H1 (cell line): ENCODE measurements around the gene TACC2. TPM values are rescaled to one million over a fixed set of nuclear protein-coding genes. Genes with fewer than 3 reads are reported as not detected.

Experiments used
- CTCF ChIA-PET: fragments of 300-600 bp; sonication (Branson Sonifier 250); formaldehyde crosslinking; loops from one replicate; lab custom pipeline; 2021; ENCODE audit not compliant: partially characterized antibody; lab: Charles Lee
- POLR2A ChIA-PET: fragments of 300-600 bp; sonication (Branson Sonifier 250); formaldehyde crosslinking; loops from one replicate; lab custom pipeline; 2021; ENCODE audit warnings: inconsistent platforms; ENCODE audit not compliant: partially characterized antibody; lab: Charles Lee
- DNase-seq, 2 experiments: peaks; one replicate each; pipeline versions ENCODE4 v3.0.0 to v3.0.0-alpha.2; 2010 to 2022; ENCODE audit warnings: low spot score in 2 of 2, low read depth in 1 of 2, mixed read lengths in 1 of 2
- FAIRE-seq: peaks from 2 replicates; lab custom pipeline; 2011; peaks lifted over from hg19 to GRCh38; lab: Jason Lieb, UNC
- H2AFZ ChIP-seq: 2 replicates; pipeline ENCODE4 v1.8.1; 2012; ENCODE audit warnings: low read length, inconsistent platforms
- H2AK5ac ChIP-seq: 2 replicates; pipeline ENCODE4 v1.6.1; 2013; ENCODE audit warnings: low read depth, low read length
- H2BK120ac ChIP-seq: replicated peaks from 2 replicates; pipeline ENCODE3; 2013; ENCODE audit warnings: low read depth, low read length, inconsistent platforms
- H2BK12ac ChIP-seq: 2 replicates; pipeline ENCODE4 v1.6.1; 2013; ENCODE audit warnings: low read depth, low read length
- H2BK15ac ChIP-seq: 2 replicates; pipeline ENCODE4 v1.6.1; 2013; ENCODE audit warnings: low read length
- H2BK20ac ChIP-seq: 2 replicates; pipeline ENCODE4 v1.6.1; 2013; ENCODE audit warnings: low read length
- H2BK5ac ChIP-seq: 2 replicates; pipeline ENCODE4 v1.6.1; 2013; ENCODE audit warnings: low read depth, low read length
- H3K14ac ChIP-seq: 2 replicates; pipeline ENCODE4 v1.6.1; 2013; ENCODE audit warnings: inconsistent platforms; ENCODE audit not compliant: insufficient read length
- H3K18ac ChIP-seq: 2 replicates; pipeline ENCODE4 v1.6.1; 2013; ENCODE audit warnings: low read length; ENCODE audit errors: extremely low read depth
- H3K23ac ChIP-seq: 2 replicates; pipeline ENCODE4 v1.6.1; 2013; ENCODE audit warnings: inconsistent platforms; ENCODE audit not compliant: insufficient read length
- H3K23me2 ChIP-seq: 2 replicates; pipeline ENCODE4 v1.6.1; 2013; ENCODE audit warnings: low read depth, low read length
- H3K27ac ChIP-seq: 2 replicates; pipeline ENCODE4 v1.6.1; 2011; ENCODE audit warnings: low read depth, low read length, inconsistent platforms
- H3K27me3 ChIP-seq, 4 experiments: replicated peaks in 1 of 4; 1 replicate in 1 of 4; 2 replicates in 3 of 4; pipeline versions ENCODE4 v1.6.1 to v1.8.1; 2011 to 2013; ENCODE audit warnings: low read length in 3 of 4, mild to moderate bottlenecking in 3 of 4, inconsistent platforms in 2 of 4, mixed read lengths in 2 of 4, moderate library complexity in 1 of 4; ENCODE audit not compliant: control insufficient read depth in 3 of 4, insufficient read depth in 3 of 4; ENCODE audit errors: extremely low read depth in 1 of 4
- H3K36me3 ChIP-seq, 4 experiments: 2 replicates each; pipeline versions ENCODE4 v1.6.1 to v1.8.1; 2011 to 2013; ENCODE audit warnings: mild to moderate bottlenecking in 4 of 4, low read length in 3 of 4, moderate library complexity in 2 of 4, control low read depth in 1 of 4, inconsistent platforms in 1 of 4; ENCODE audit not compliant: insufficient read depth in 4 of 4, control insufficient read depth in 2 of 4
- H3K4ac ChIP-seq: replicated peaks from 2 replicates; pipeline ENCODE3; 2013; ENCODE audit warnings: low read length, low read depth, mixed read lengths, inconsistent platforms; ENCODE audit not compliant: insufficient read length
- H3K4me1 ChIP-seq, 4 experiments: replicated peaks in 1 of 4; 1 replicate in 1 of 4; 2 replicates in 3 of 4; pipeline versions ENCODE4 v1.6.1 to v1.8.1; 2011 to 2013; ENCODE audit warnings: low read length in 3 of 4, inconsistent platforms in 2 of 4, mixed read lengths in 1 of 4; ENCODE audit not compliant: insufficient read depth in 4 of 4, control insufficient read depth in 3 of 4
- H3K4me2 ChIP-seq, 2 experiments: 2 replicates each; pipeline versions ENCODE4 v1.6.1 to v1.8.1; 2011 to 2013; ENCODE audit warnings: low read depth in 2 of 2, low read length in 2 of 2, control low read depth in 1 of 2, inconsistent platforms in 1 of 2, mild to moderate bottlenecking in 1 of 2; ENCODE audit not compliant: insufficient read depth in 1 of 2
- H3K4me3 ChIP-seq, 4 experiments: fragments of 200-600, 300-600 bp in 1 of 4; sonication (generic), shearing (Covaris generic), sonication (Bioruptor Twin) in 1 of 4; 2 replicates each; pipeline versions ENCODE4 v1.5.1 to v1.8.1; 2011 to 2016; ENCODE audit warnings: low read length in 4 of 4, low read depth in 3 of 4, control low read depth in 2 of 4, inconsistent platforms in 2 of 4, mild to moderate bottlenecking in 2 of 4, mixed read lengths in 1 of 4, moderate library complexity in 1 of 4; ENCODE audit not compliant: insufficient read depth in 2 of 4; ENCODE audit errors: extremely low read depth in 1 of 4
- H3K56ac ChIP-seq: replicated peaks from 2 replicates; pipeline ENCODE3; 2013; ENCODE audit warnings: low read depth, mild to moderate bottlenecking, mixed read lengths, low read length, inconsistent platforms; ENCODE audit not compliant: insufficient read length
- H3K79me1 ChIP-seq: 2 replicates; pipeline ENCODE4 v1.6.1; 2013; ENCODE audit warnings: low read depth, low read length, control low read depth
- H3K79me2 ChIP-seq, 2 experiments: 2 replicates each; pipeline versions ENCODE4 v1.6.1 to v1.8.1; 2012 to 2013; ENCODE audit warnings: low read length in 2 of 2, mild to moderate bottlenecking in 2 of 2, inconsistent platforms in 1 of 2; ENCODE audit not compliant: insufficient read depth in 2 of 2, control insufficient read depth in 1 of 2
- H3K9ac ChIP-seq, 4 experiments: replicated peaks in 1 of 4; 1 replicate in 1 of 4; 2 replicates in 3 of 4; pipeline versions ENCODE4 v1.6.1 to v1.8.1; 2011 to 2013; ENCODE audit warnings: low read depth in 3 of 4, low read length in 3 of 4, control low read depth in 2 of 4, mild to moderate bottlenecking in 2 of 4, moderate library complexity in 2 of 4, inconsistent platforms in 1 of 4; ENCODE audit errors: extremely low read depth in 1 of 4
- H3K9me3 ChIP-seq, 2 experiments: 2 replicates each; pipeline versions ENCODE4 v1.6.1 to v1.8.1; 2012 to 2013; ENCODE audit warnings: mild to moderate bottlenecking in 2 of 2, moderate library complexity in 2 of 2, control low read depth in 1 of 2, inconsistent platforms in 1 of 2, low read depth in 1 of 2, low read length in 1 of 2, mixed read lengths in 1 of 2; ENCODE audit not compliant: insufficient read depth in 2 of 2
- H4K20me1 ChIP-seq, 2 experiments: replicated peaks in 1 of 2; 2 replicates each; pipeline versions ENCODE3 to v1.8.1; 2011 to 2013; ENCODE audit warnings: inconsistent platforms in 2 of 2, low read length in 2 of 2, mild to moderate bottlenecking in 1 of 2; ENCODE audit not compliant: insufficient read depth in 2 of 2, control insufficient read depth in 1 of 2
- H4K5ac ChIP-seq: 2 replicates; pipeline ENCODE4 v1.6.1; 2013; ENCODE audit warnings: low read length, low read depth, mixed read lengths, inconsistent platforms; ENCODE audit not compliant: insufficient read length
- H4K8ac ChIP-seq: 2 replicates; pipeline ENCODE4 v1.8.0; 2013; ENCODE audit warnings: mild to moderate bottlenecking, moderate library complexity, low read length, inconsistent platforms; ENCODE audit not compliant: insufficient read depth; ENCODE audit errors: extremely low read depth
- H4K91ac ChIP-seq: replicated peaks from 2 replicates; pipeline ENCODE3; 2013; ENCODE audit warnings: low read length, mixed read lengths, inconsistent platforms; ENCODE audit not compliant: insufficient read length
- BCL11A ChIP-seq, 2 experiments: IDR thresholded peaks; one replicate each; pipeline ENCODE4 v1.6.1; 2011; ENCODE audit warnings: low read depth in 2 of 2, low read length in 2 of 2, mild to moderate bottlenecking in 2 of 2
- CEBPB ChIP-seq: IDR thresholded peaks from 2 replicates; pipeline ENCODE4 v1.6.1; 2012; ENCODE audit warnings: low read depth, low read length
- EZH2 ChIP-seq: fragments of 200-600 bp; sonication (generic); IDR thresholded peaks from 2 replicates; pipeline ENCODE4 v1.7.1; 2012; ENCODE audit warnings: low read depth, mild to moderate bottlenecking, moderate library complexity, low read length, inconsistent platforms; ENCODE audit not compliant: severe bottlenecking
- GABPA ChIP-seq: IDR thresholded peaks from 2 replicates; pipeline ENCODE4 v1.6.1; 2011; ENCODE audit warnings: mild to moderate bottlenecking, low read length, moderate library complexity, borderline replicate concordance; ENCODE audit not compliant: insufficient read depth
- KDM4A ChIP-seq: IDR thresholded peaks from one replicate; pipeline ENCODE4 v1.7.1; 2012; ENCODE audit warnings: low read depth, mild to moderate bottlenecking, moderate library complexity, low read length, inconsistent platforms; ENCODE audit not compliant: severe bottlenecking
- POLR2A ChIP-seq, 2 experiments: IDR thresholded peaks; 1 replicate in 1 of 2; 2 replicates in 1 of 2; pipeline ENCODE4 v1.6.1; 2011; ENCODE audit warnings: low read depth in 2 of 2, low read length in 2 of 2, mild to moderate bottlenecking in 2 of 2; ENCODE audit errors: control extremely low read depth in 1 of 2
- SIRT6 ChIP-seq: IDR thresholded peaks from one replicate; pipeline ENCODE4 v1.7.1; 2012; ENCODE audit warnings: low read length, inconsistent platforms
- SP2 ChIP-seq: IDR thresholded peaks from 2 replicates; pipeline ENCODE4 v1.6.1; 2012; ENCODE audit warnings: mild to moderate bottlenecking, low read length, inconsistent platforms
- TAF1 ChIP-seq: IDR thresholded peaks from 2 replicates; pipeline ENCODE4 v1.6.1; 2011; ENCODE audit warnings: mild to moderate bottlenecking, low read depth, low read length
- TAF7 ChIP-seq: optimal IDR thresholded peaks from 2 replicates; pipeline ENCODE3; 2011; ENCODE audit warnings: low read depth, mild to moderate bottlenecking, inconsistent platforms, low read length, moderate library complexity, borderline replicate concordance
- TBP ChIP-seq: IDR thresholded peaks from 2 replicates; pipeline ENCODE4 v1.6.1; 2011; ENCODE audit warnings: low read depth, low read length, improper control_type of control experiment
- WGBS, 2 experiments: shearing (Covaris generic) in 1 of 2; methylation state at CpG; one replicate each; pipeline versions ENCODE4 v1.1.6 to v1.1.7; 2013 to 2015; ENCODE audit warnings: low lambda C conversion rate in 2 of 2, mixed read lengths in 2 of 2, inconsistent platforms in 1 of 2, low coverage in 1 of 2, missing lambda C conversion rate in 1 of 2; ENCODE audit not compliant: insufficient replicate concordance in 2 of 2, insufficient coverage in 1 of 2, insufficient read length in 1 of 2; ENCODE audit errors: extremely low coverage in 1 of 2, missing lambda C conversion rate in 1 of 2; 5-methylcytosine and 5-hydroxymethylcytosine counted together
- polyA plus RNA-seq, 7 experiments: library from polyadenylated mRNA; depleted of rRNA in 3 of 7; stranded (reverse) in 5 of 7; unstranded in 2 of 7; fragments of >200 nt in 5 of 7; fragments of 200-250 nt in 2 of 7; gene quantifications; 1 replicate in 5 of 7; 2 replicates in 1 of 7; 4 replicates in 1 of 7; pipeline versions ENCODE4 v1.2.1 to v1.2.3, GENCODE V29; 2011 to 2013; ENCODE audit warnings: missing spikeins in 2 of 7, mixed read lengths in 2 of 7
- total RNA-seq: library from RNA; stranded (reverse); fragmentation: NEBNext Ultra II Directional; extraction: Animal tissue kit (Norgen Biotek cat#: 25700); gene quantifications from 2 replicates; pipeline ENCODE4 v1.2.1, GENCODE V29; 2021

The TACC2 gene
- total and polyA plus RNA-seq, 2 of the 8 experiments (the other 6 are each of a cell fraction or from before 2014, with no cell fraction given), result 21.2 to 46.6 TPM

DNA sequence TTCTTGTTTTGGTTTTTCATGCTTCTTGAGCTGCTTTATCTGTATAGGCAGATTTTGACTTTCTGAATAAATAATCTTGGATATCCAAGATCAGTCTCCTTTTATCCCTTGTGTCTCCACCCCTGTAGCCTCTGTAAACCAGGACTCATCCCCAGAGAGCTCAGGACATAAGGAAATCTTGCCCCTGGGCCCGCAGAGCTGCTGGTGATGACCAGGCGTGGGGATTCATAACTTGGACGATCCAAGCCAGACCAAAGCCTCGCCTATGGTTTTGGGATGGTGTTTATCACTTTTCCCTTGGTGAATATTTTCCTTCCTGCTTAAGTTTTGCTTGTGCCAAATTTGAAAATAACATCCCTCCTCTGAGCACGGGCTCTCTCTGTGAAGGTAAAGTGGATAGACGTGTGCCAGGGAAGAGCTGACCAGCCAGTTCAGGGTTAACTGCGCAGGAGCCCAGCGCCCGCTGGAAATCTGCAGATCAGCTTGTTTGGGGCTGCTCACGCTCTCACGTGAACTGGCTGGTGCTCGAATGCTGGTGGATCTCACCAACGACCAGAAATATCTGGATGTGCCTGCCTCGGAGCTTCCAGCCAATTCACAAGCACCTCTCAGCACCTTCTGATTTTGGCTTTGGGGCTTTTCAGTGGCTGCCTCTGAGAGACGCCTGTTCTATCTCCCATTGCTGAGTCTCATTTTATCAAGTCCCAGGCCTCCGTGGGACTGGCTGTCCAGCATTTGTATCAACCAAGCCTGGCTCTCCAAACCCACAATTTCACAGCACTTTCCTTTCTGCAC lies 150.1 kb downstream of the TACC2 start:
- Histone ChIP-seq H3K27ac (no peak overlapping the region), H2BK12ac (no peak overlapping the region), H3K4me3 (no peak overlapping the region), H3K14ac (no peak overlapping the region), H4K8ac (no peak overlapping the region), H4K91ac (no peak overlapping the region), H2BK5ac (no peak overlapping the region), H4K20me1 (peaks cover 0 to 4% of the 10 kb centered on the region in 2 experiments), H3K9me3 (no peaks in the 10 kb centered on the region), H3K56ac (no peak overlapping the region), H3K23ac (no peak overlapping the region), H3K36me3 (no peaks in the 10 kb centered on the region; a peak in 3 of 8 replicates), H2BK120ac (no peak overlapping the region), H4K5ac (no peak overlapping the region), H2BK15ac (no peak overlapping the region), H3K27me3 (no peaks in the 10 kb centered on the region), H3K4ac (no peak overlapping the region), H2AFZ (no peak overlapping the region), H2AK5ac (no peak overlapping the region), H3K79me2 (0 out of 4 replicates have a peak, but pooled peaks cover 0 to 3% of the 10 kb centered on the region in 2 experiments), H3K9ac (no peak overlapping the region), H3K4me2 (no peak overlapping the region), H3K23me2 (no peaks in the 10 kb centered on the region), H3K4me1 (peaks cover 0 to 7% (median 3%) of the 10 kb centered on the region in 4 experiments; a peak in 5 of 7 replicates), H2BK20ac (no peak overlapping the region), H3K79me1 (no peaks in the 10 kb centered on the region), H3K18ac (no peak overlapping the region)
- ChIA-PET POLR2A (interaction anchor here (0.7 to 1.2 kb wide), 2 partner anchors 19 to 26 kb away, joined by 3 to 4 read pairs; no protein-coding TSS in a partner anchor), CTCF (interaction anchor here (0.6 to 6.0 kb wide), 11 partner anchors 8 to 129 kb away, joined by 3 to 65 read pairs (median 8); no protein-coding TSS in a partner anchor)
- FAIRE-seq (no peak), DNase-seq (no peak)
- 94% methylated on average over 16 of the region's 16 CpGs; no CpG with 5 or more reads in 1 of the 2 experiments for WGBS, 2 experiments
- TF ChIP-seq GABPA (no peak), SIRT6 (no peak), BCL11A (IDR thresholded peaks at IDR 0.05; ENCODE audit: low read depth in 2 of 2, low read length in 2 of 2) (no peak), CEBPB (no peak), EZH2 (no peak), TAF1 (no peak), POLR2A (IDR thresholded peaks at IDR 0.05; ENCODE audit: control extremely low read depth in 1 of 2, low read depth in 2 of 2, low read length in 2 of 2) (no peak), SP2 (no peak), KDM4A (no peak), TBP (no peak), TAF7 (no peak)
